GM21717 (cell line): ENCODE data around the gene OSM.

Source experiments
- ATAC-seq: cut with Tn5 transposase; IDR thresholded peaks from one replicate; pipeline ENCODE4 v1.9.1; 2021; ENCODE audit warnings: mild to moderate bottlenecking, moderate library complexity; ENCODE audit not compliant: unreplicated experiment

The OSM gene

GRCh38 chr22:30212996-30213441 is 53.6 kb downstream of the OSM start:
- ATAC-seq: no peak
